Measurements from ENCODE around the gene FSTL1.

Gene FSTL1

DNA sequence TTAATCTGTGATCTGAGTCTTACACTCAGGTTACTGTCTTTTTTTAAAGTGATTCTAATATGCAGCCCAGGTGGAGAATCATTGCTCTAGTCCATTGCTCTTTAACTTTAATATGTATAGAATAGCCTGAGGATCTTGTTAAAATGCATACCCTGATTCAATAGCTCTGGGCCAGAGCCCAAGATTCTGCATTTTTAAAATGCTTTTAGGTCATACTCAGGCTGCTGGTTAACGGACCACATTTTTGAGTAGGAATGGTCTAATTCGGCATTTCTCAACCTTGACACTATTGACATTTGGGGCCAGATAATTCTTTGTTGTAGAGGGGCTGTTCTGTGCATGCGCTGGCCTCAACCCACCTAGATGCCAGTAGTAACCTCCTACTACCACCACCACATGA is 20.9 kb upstream of the FSTL1 start:
- TF ChIP-seq ZNF777 (tag by site-specific recombination; IDR thresholded peaks at IDR 0.05; ENCODE audit: borderline replicate concordance) (no peak), ZFP3 (tag by site-specific recombination; IDR thresholded peaks at IDR 0.05; ENCODE audit: low read depth) (no peak)
- no peaks in the 10 kb centered on the region for H3K4me1 ChIP-seq (ENCODE audit: control insufficient read depth, insufficient read depth, low read length)
- H3K9me3 ChIP-seq (ENCODE audit: control insufficient read depth, insufficient read depth, low read depth, low read length) = no peaks in the 10 kb centered on the region
- no peak overlapping the region for H3K27ac ChIP-seq (ENCODE audit: extremely low read depth, low read depth, low read length)
- H3K4me3 ChIP-seq (ENCODE audit: low read depth, low read length) = no peak overlapping the region
- CTCF ChIA-PET = no interaction called here
- POLR2A ChIA-PET = no interaction called here
- no peaks in the 10 kb centered on the region for H3K36me3 ChIP-seq (ENCODE audit: control insufficient read depth in 2 of 2, insufficient read depth in 1 of 2, low read length in 2 of 2)

DNA sequence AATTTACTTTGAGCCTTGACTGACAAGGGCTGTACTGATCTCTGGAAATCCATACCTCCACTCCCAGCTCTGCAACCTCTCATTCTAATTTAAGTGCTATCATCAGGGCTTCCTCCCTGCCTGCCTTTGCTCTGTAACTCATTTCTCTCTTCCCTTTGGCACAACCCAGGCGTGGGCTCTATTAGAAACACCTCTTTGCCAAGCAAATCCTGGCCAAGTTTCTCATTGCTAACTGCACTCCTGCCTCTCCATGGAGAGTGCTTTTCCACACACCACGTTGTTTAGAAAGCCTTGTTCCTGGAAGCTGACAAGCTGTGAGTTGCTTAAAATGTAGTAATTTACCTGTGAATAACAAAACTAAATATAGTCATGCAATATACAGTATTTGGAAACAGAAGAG is 20.1 kb upstream of the FSTL1 start:
- H3K9me3 ChIP-seq (ENCODE audit: control insufficient read depth, insufficient read depth, low read depth, low read length) = no peaks in the 10 kb centered on the region
- TF ChIP-seq ZBTB8A (tag by site-specific recombination; IDR thresholded peaks at IDR 0.05) (no peak), SCRT1 (tag by site-specific recombination; IDR thresholded peaks at IDR 0.05; ENCODE audit: borderline replicate concordance) (no peak), ZNF423 (tag by site-specific recombination; IDR thresholded peaks at IDR 0.05) (no peak), ZNF837 (tag by site-specific recombination; IDR thresholded peaks at IDR 0.05) (no peak), ZFP69B (tag by site-specific recombination; IDR thresholded peaks at IDR 0.05) (no peak)
- ChIA-PET CTCF (no interaction called here), POLR2A (no interaction called here)
- no peak overlapping the region for H3K27ac ChIP-seq (ENCODE audit: extremely low read depth, low read depth, low read length)
- H3K36me3 ChIP-seq (ENCODE audit: control insufficient read depth in 2 of 2, insufficient read depth in 1 of 2, low read length in 2 of 2) = no peaks in the 10 kb centered on the region
- H3K4me1 ChIP-seq (ENCODE audit: control insufficient read depth, insufficient read depth, low read length) = no peaks in the 10 kb centered on the region
- H3K4me3 ChIP-seq (ENCODE audit: low read depth, low read length) = no peak overlapping the region

DNA sequence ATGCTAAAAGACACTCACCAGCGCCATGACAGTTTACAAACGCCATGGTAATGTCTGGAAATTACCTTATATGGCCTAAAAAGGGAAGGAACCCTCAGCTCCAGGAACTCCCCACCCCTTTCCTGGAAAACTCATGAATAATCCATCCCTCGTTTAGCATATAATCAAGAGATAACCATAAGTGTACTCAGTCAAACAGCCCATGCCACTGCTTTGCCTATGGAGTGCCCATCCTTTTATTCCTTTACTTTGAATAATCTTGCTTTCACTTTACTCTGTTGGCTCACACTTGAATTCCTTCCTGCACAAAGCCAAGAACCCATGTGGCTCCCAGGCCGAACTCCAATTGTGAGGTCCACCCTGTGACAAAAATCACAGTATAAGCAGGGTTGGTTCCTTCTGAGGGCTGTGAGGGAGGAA is 19.1 kb upstream of the FSTL1 start:
- no peak overlapping the region for H3K4me3 ChIP-seq (ENCODE audit: low read depth, low read length)
- H3K9me3 ChIP-seq (ENCODE audit: control insufficient read depth, insufficient read depth, low read depth, low read length) = no peaks in the 10 kb centered on the region
- no peaks in the 10 kb centered on the region for H3K36me3 ChIP-seq (ENCODE audit: control insufficient read depth in 2 of 2, insufficient read depth in 1 of 2, low read length in 2 of 2)
- TF ChIP-seq, protein P1, sequence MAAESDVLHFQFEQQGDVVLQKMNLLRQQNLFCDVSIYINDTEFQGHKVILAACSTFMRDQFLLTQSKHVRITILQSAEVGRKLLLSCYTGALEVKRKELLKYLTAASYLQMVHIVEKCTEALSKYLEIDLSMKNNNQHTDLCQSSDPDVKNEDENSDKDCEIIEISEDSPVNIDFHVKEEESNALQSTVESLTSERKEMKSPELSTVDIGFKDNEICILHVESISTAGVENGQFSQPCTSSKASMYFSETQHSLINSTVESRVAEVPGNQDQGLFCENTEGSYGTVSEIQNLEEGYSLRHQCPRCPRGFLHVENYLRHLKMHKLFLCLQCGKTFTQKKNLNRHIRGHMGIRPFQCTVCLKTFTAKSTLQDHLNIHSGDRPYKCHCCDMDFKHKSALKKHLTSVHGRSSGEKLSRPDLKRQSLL (tag by site-specific recombination; IDR thresholded peaks at IDR 0.05) = no peak
- TF ChIP-seq, protein P2, sequence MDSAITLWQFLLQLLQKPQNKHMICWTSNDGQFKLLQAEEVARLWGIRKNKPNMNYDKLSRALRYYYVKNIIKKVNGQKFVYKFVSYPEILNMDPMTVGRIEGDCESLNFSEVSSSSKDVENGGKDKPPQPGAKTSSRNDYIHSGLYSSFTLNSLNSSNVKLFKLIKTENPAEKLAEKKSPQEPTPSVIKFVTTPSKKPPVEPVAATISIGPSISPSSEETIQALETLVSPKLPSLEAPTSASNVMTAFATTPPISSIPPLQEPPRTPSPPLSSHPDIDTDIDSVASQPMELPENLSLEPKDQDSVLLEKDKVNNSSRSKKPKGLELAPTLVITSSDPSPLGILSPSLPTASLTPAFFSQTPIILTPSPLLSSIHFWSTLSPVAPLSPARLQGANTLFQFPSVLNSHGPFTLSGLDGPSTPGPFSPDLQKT (IDR thresholded peaks at IDR 0.05; ENCODE audit: borderline replicate concordance, low read depth, low read length) = no peak
- no peak for TF ChIP-seq ZNF707 (tag by site-specific recombination; IDR thresholded peaks at IDR 0.05)
- TF ChIP-seq, protein P3, sequence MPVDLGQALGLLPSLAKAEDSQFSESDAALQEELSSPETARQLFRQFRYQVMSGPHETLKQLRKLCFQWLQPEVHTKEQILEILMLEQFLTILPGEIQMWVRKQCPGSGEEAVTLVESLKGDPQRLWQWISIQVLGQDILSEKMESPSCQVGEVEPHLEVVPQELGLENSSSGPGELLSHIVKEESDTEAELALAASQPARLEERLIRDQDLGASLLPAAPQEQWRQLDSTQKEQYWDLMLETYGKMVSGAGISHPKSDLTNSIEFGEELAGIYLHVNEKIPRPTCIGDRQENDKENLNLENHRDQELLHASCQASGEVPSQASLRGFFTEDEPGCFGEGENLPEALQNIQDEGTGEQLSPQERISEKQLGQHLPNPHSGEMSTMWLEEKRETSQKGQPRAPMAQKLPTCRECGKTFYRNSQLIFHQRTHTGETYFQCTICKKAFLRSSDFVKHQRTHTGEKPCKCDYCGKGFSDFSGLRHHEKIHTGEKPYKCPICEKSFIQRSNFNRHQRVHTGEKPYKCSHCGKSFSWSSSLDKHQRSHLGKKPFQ (tag by site-specific recombination; IDR thresholded peaks at IDR 0.05) = no peak
- TF ChIP-seq, protein P4, sequence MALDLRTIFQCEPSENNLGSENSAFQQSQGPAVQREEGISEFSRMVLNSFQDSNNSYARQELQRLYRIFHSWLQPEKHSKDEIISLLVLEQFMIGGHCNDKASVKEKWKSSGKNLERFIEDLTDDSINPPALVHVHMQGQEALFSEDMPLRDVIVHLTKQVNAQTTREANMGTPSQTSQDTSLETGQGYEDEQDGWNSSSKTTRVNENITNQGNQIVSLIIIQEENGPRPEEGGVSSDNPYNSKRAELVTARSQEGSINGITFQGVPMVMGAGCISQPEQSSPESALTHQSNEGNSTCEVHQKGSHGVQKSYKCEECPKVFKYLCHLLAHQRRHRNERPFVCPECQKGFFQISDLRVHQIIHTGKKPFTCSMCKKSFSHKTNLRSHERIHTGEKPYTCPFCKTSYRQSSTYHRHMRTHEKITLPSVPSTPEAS (tag by site-specific recombination; IDR thresholded peaks at IDR 0.05) = no peak
- no peak for TF ChIP-seq ZNF302 (tag by site-specific recombination; IDR thresholded peaks at IDR 0.05; ENCODE audit: low read depth)
- TF ChIP-seq ZNF292 (tag by site-specific recombination; IDR thresholded peaks at IDR 0.05; ENCODE audit: borderline replicate concordance, low read depth) = no peak
- TF ChIP-seq, protein P5, sequence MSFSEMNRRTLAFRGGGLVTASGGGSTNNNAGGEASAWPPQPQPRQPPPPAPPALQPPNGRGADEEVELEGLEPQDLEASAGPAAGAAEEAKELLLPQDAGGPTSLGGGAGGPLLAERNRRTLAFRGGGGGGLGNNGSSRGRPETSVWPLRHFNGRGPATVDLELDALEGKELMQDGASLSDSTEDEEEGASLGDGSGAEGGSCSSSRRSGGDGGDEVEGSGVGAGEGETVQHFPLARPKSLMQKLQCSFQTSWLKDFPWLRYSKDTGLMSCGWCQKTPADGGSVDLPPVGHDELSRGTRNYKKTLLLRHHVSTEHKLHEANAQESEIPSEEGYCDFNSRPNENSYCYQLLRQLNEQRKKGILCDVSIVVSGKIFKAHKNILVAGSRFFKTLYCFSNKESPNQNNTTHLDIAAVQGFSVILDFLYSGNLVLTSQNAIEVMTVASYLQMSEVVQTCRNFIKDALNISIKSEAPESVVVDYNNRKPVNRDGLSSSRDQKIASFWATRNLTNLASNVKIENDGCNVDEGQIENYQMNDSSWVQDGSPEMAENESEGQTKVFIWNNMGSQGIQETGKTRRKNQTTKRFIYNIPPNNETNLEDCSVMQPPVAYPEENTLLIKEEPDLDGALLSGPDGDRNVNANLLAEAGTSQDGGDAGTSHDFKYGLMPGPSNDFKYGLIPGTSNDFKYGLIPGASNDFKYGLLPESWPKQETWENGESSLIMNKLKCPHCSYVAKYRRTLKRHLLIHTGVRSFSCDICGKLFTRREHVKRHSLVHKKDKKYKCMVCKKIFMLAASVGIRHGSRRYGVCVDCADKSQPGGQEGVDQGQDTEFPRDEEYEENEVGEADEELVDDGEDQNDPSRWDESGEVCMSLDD (tag by site-specific recombination; IDR thresholded peaks at IDR 0.05) = no peak
- TF ChIP-seq ZNF24 (tag by site-specific recombination; IDR thresholded peaks at IDR 0.05) = no peak
- no peak for TF ChIP-seq GLIS2 (tag by site-specific recombination; IDR thresholded peaks at IDR 0.05)
- no peak for TF ChIP-seq ZBTB8A (tag by site-specific recombination; IDR thresholded peaks at IDR 0.05)
- TF ChIP-seq ZNF2 (tag by site-specific recombination; IDR thresholded peaks at IDR 0.05) = no peak
- no peak for TF ChIP-seq OSR2 (tag by site-specific recombination; IDR thresholded peaks at IDR 0.05)
- H3K27ac ChIP-seq (ENCODE audit: extremely low read depth, low read depth, low read length) = no peak overlapping the region
- ChIA-PET CTCF (interaction anchor here (0.6 kb wide), 1 partner anchor 13 kb away, joined by 3 read pairs; no protein-coding TSS in a partner anchor), POLR2A (no interaction called here)
- no peaks in the 10 kb centered on the region for H3K4me1 ChIP-seq (ENCODE audit: control insufficient read depth, insufficient read depth, low read length)
